Measurements from ENCODE around the gene ABI2. TPM values are rescaled to one million over a fixed set of nuclear protein-coding genes. Genes with fewer than 3 reads are reported as not detected.

ABI2 gene
- polyA plus RNA-seq, 1 of the 3 experiments (the other 2 are of a cell fraction): 51.5 TPM

GRCh38 chr2:203461746-203462145 is 133.6 kb downstream of the ABI2 start:
- Histone ChIP-seq H3K79me2 (ENCODE audit: insufficient read depth) (peaks cover 9% of the 10 kb centered on the region), H3K4me1 (ENCODE audit: control insufficient read depth in 1 of 2, insufficient read depth in 2 of 2, low read depth in 1 of 2, low read length in 1 of 2) (peaks cover 6 to 26% of the 10 kb centered on the region in 2 experiments; a peak in 3 of 4 replicates), H3F3A (replicated peaks; ENCODE audit: insufficient read depth) (peaks cover 19% of the 10 kb centered on the region), H4K20me1 (ENCODE audit: insufficient read depth) (no peaks in the 10 kb centered on the region), H3K9me3 (no peaks in the 10 kb centered on the region), H3K9ac (no peak overlapping the region), H3K36me3 (replicated peaks in 1 of 2; ENCODE audit: control insufficient read depth in 1 of 2, insufficient read depth in 2 of 2, low read length in 1 of 2) (peaks cover 28 to 44% of the 10 kb centered on the region in 2 experiments), H3K27ac (ENCODE audit: low read depth in 2 of 2, low read length in 1 of 2) (peak overlapping the region; percentile 13 to 93; a peak in 3 of 4 replicates), H2AFZ (ENCODE audit: low read depth) (no peak overlapping the region; the same call in 1 of the 2 replicates), H3K4me2 (no peak overlapping the region; the same call in 1 of the 2 replicates), H3K9me2 (no peaks in the 10 kb centered on the region), H3K4me3 (ENCODE audit: low read depth in 2 of 2, low read length in 1 of 2) (no peak overlapping the region), H3K27me3 (ENCODE audit: insufficient read depth) (no peaks in the 10 kb centered on the region)
- CTCF ChIA-PET: no interaction called here
- POLR2A ChIA-PET: no interaction called here
- TF ChIP-seq SIN3A (IDR thresholded peaks at IDR 0.05; ENCODE audit: borderline replicate concordance, low read depth, low read length) (no peak), TCF12 (IDR thresholded peaks at IDR 0.05) (no peak), RCOR1 (IDR thresholded peaks at IDR 0.05; ENCODE audit: low read length) (no peak), ELF1 (IDR thresholded peaks at IDR 0.05) (no peak), POLR2AphosphoS5 (IDR thresholded peaks at IDR 0.05; ENCODE audit: low read depth, low read length) (no peak), GABPA (IDR thresholded peaks at IDR 0.05; ENCODE audit: low read depth) (no peak), RXRA (IDR thresholded peaks at IDR 0.05; ENCODE audit: borderline replicate concordance, low read depth) (no peak), USF2 (IDR thresholded peaks at IDR 0.05; ENCODE audit: borderline replicate concordance, low read depth, low read length) (no peak), CHD2 (IDR thresholded peaks at IDR 0.05; ENCODE audit: low read length, partially characterized antibody) (no peak)
- TF ChIP-seq, protein P1, sequence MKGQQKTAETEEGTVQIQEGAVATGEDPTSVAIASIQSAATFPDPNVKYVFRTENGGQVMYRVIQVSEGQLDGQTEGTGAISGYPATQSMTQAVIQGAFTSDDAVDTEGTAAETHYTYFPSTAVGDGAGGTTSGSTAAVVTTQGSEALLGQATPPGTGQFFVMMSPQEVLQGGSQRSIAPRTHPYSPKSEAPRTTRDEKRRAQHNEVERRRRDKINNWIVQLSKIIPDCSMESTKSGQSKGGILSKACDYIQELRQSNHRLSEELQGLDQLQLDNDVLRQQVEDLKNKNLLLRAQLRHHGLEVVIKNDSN (IDR thresholded peaks at IDR 0.05; ENCODE audit: borderline replicate concordance, low read depth): no peak
- TF ChIP-seq, protein P2, sequence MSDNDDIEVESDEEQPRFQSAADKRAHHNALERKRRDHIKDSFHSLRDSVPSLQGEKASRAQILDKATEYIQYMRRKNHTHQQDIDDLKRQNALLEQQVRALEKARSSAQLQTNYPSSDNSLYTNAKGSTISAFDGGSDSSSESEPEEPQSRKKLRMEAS (IDR thresholded peaks at IDR 0.05; ENCODE audit: low read depth): no peak
- DNase-seq: no peak

DNA sequence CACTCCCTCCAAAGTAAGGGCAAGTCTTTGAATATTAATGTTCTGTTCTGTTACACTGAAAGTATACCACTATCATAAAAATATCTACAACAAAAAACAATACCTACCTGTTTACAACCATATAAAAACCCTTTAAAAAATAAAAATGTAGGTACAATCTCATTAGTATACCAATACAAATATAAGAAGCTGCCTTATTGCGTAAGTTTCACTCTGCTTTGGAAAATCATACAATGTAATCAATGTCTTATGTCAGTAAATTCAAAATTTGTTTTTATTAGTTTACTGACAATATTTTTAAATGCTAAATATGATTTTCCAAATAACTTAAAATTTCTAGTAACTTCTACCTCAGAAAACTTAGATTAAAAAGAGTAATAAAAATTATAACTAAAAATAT is 134.1 kb downstream of the ABI2 start:
- no peak for DNase-seq
- Histone ChIP-seq H3K4me2 (no peak overlapping the region), H3K79me2 (ENCODE audit: insufficient read depth) (peaks cover 9% of the 10 kb centered on the region), H3K4me3 (ENCODE audit: low read depth in 2 of 2, low read length in 1 of 2) (no peak overlapping the region), H3K27me3 (ENCODE audit: insufficient read depth) (no peaks in the 10 kb centered on the region), H3K27ac (ENCODE audit: low read depth in 2 of 2, low read length in 1 of 2) (peak overlapping the region; percentile 13 to 93; a peak in 3 of 4 replicates), H2AFZ (ENCODE audit: low read depth) (no peak overlapping the region), H3K4me1 (ENCODE audit: control insufficient read depth in 1 of 2, insufficient read depth in 2 of 2, low read depth in 1 of 2, low read length in 1 of 2) (peaks cover 6 to 26% of the 10 kb centered on the region in 2 experiments; a peak in 3 of 4 replicates), H3K9me2 (no peaks in the 10 kb centered on the region), H4K20me1 (ENCODE audit: insufficient read depth) (no peaks in the 10 kb centered on the region), H3K9me3 (no peaks in the 10 kb centered on the region), H3K9ac (no peak overlapping the region), H3K36me3 (replicated peaks in 1 of 2; ENCODE audit: control insufficient read depth in 1 of 2, insufficient read depth in 2 of 2, low read length in 1 of 2) (peaks cover 26 to 45% of the 10 kb centered on the region in 2 experiments), H3F3A (replicated peaks; ENCODE audit: insufficient read depth) (peaks cover 19% of the 10 kb centered on the region)
- TF ChIP-seq NRF1 (IDR thresholded peaks at IDR 0.05; ENCODE audit: low read depth, low read length): no peak
- no peak for TF ChIP-seq GABPA (IDR thresholded peaks at IDR 0.05; ENCODE audit: low read depth)
- TF ChIP-seq, protein P2 (IDR thresholded peaks at IDR 0.05; ENCODE audit: low read depth): no peak
- no peak for TF ChIP-seq ZBTB33 (IDR thresholded peaks at IDR 0.05; ENCODE audit: borderline replicate concordance, low read depth)
- no peak for TF ChIP-seq SIN3A (IDR thresholded peaks at IDR 0.05; ENCODE audit: borderline replicate concordance, low read depth, low read length)
- no peak for TF ChIP-seq TCF12 (IDR thresholded peaks at IDR 0.05)
- no peak for TF ChIP-seq MEF2A (IDR thresholded peaks at IDR 0.05; ENCODE audit: borderline replicate concordance, low read depth)
- TF ChIP-seq EZH2phosphoT487 (IDR thresholded peaks at IDR 0.05; ENCODE audit: borderline replicate concordance, low read depth): no peak
- no peak for TF ChIP-seq RAD21 (IDR thresholded peaks at IDR 0.05; ENCODE audit: low read length)
- no peak for TF ChIP-seq RCOR1 (IDR thresholded peaks at IDR 0.05; ENCODE audit: low read length)
- TF ChIP-seq MXI1 (IDR thresholded peaks at IDR 0.05; ENCODE audit: low read depth, low read length): no peak
- no peak for TF ChIP-seq TEAD4 (IDR thresholded peaks at IDR 0.05; ENCODE audit: borderline replicate concordance, insufficient read depth)
- TF ChIP-seq, protein P3, sequence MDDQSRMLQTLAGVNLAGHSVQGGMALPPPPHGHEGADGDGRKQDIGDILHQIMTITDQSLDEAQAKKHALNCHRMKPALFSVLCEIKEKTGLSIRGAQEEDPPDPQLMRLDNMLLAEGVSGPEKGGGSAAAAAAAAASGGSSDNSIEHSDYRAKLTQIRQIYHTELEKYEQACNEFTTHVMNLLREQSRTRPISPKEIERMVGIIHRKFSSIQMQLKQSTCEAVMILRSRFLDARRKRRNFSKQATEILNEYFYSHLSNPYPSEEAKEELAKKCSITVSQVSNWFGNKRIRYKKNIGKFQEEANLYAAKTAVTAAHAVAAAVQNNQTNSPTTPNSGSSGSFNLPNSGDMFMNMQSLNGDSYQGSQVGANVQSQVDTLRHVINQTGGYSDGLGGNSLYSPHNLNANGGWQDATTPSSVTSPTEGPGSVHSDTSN (IDR thresholded peaks at IDR 0.05): no peak
- TF ChIP-seq USF2 (IDR thresholded peaks at IDR 0.05; ENCODE audit: borderline replicate concordance, low read depth, low read length): no peak
- no peak for TF ChIP-seq RFX5 (IDR thresholded peaks at IDR 0.05; ENCODE audit: low read length)
- TF ChIP-seq CHD2 (IDR thresholded peaks at IDR 0.05; ENCODE audit: low read length, partially characterized antibody): no peak
- no peak for TF ChIP-seq EP300 (IDR thresholded peaks at IDR 0.05; ENCODE audit: borderline replicate concordance in 1 of 2, low read depth in 1 of 2, low read length in 1 of 2)
- POLR2A ChIA-PET: no interaction called here
- CTCF ChIA-PET: interaction anchor here (2.0 kb wide), 1 partner anchor 9 kb away, joined by 10 read pairs; no protein-coding TSS in a partner anchor
- WGBS (ENCODE audit: low lambda C conversion rate): 98% methylated on average over 1 of the region's 1 CpG
